SK-N-SH (cell line): Measurements from ENCODE around the gene TMEM169. TPM values are rescaled to one million over a fixed set of nuclear protein-coding genes. Genes with fewer than 3 reads are reported as not detected.

ENCODE experiments used
- CTCF ChIA-PET: fragments of 300-600, 350-600 bp; formaldehyde crosslinking; extraction: SDS; loops from one replicate; lab custom pipeline; 2021; lab: Yijun Ruan, JAX
- POLR2A ChIA-PET: fragments of 350-600 bp; sonication (Branson Sonifier 250); formaldehyde crosslinking; extraction: SDS; loops from one replicate; lab custom pipeline; 2020; ENCODE audit warnings: antibody characterized with exemption, inconsistent platforms; lab: Yijun Ruan, JAX
- DNase-seq: peaks from one replicate; pipeline ENCODE4 v3.0.0; 2012
- H2AFZ ChIP-seq: fragments of 200-600 bp; sonication (generic); 2 replicates; pipeline ENCODE4 v1.8.1; 2016; ENCODE audit warnings: antibody characterized with exemption, mild to moderate bottlenecking, low read depth
- H3F3A ChIP-seq: fragments of 200-600 bp; sonication (generic); replicated peaks from 2 replicates; pipeline ENCODE3; 2016; ENCODE audit warnings: antibody characterized with exemption, mild to moderate bottlenecking; ENCODE audit not compliant: insufficient read depth
- H3K27ac ChIP-seq, 2 experiments: fragments of 200-500 bp in 1 of 2; fragments of 200-600 bp in 1 of 2; sonication (Bioruptor generic) in 1 of 2; sonication (generic), shearing (Covaris generic) in 1 of 2; 2 replicates each; pipeline versions ENCODE4 v1.5.1 to v1.6.1; 2014 to 2016; ENCODE audit warnings: low read depth in 2 of 2, inconsistent platforms in 1 of 2, low read length in 1 of 2, mild to moderate bottlenecking in 1 of 2, mixed read lengths in 1 of 2
- H3K27me3 ChIP-seq: fragments of 200-600 bp; sonication (generic), shearing (Covaris generic); 2 replicates; pipeline ENCODE4 v1.6.1; 2016; ENCODE audit warnings: mixed run types; ENCODE audit not compliant: insufficient read depth
- H3K36me3 ChIP-seq, 2 experiments: fragments of 200-500 bp in 1 of 2; fragments of 200-600 bp in 1 of 2; sonication (Bioruptor generic) in 1 of 2; sonication (generic) in 1 of 2; replicated peaks in 1 of 2; 2 replicates each; pipeline versions ENCODE3 to v1.5.1; 2014 to 2016; ENCODE audit warnings: low read length in 1 of 2, mild to moderate bottlenecking in 1 of 2; ENCODE audit not compliant: insufficient read depth in 2 of 2, control insufficient read depth in 1 of 2
- H3K4me1 ChIP-seq, 2 experiments: fragments of 200-500 bp in 1 of 2; fragments of 200-600 bp in 1 of 2; sonication (Bioruptor generic) in 1 of 2; sonication (generic), shearing (Covaris generic) in 1 of 2; 2 replicates each; pipeline versions ENCODE4 v1.5.1 to v1.6.1; 2014 to 2016; ENCODE audit warnings: low read depth in 1 of 2, low read length in 1 of 2, mixed run types in 1 of 2; ENCODE audit not compliant: insufficient read depth in 2 of 2, control insufficient read depth in 1 of 2
- H3K4me2 ChIP-seq: fragments of 200-600 bp; sonication (generic), shearing (Covaris generic); 2 replicates; pipeline ENCODE4 v1.6.1; 2017; ENCODE audit warnings: mixed run types
- H3K4me3 ChIP-seq, 2 experiments: fragments of 200-500 bp in 1 of 2; fragments of 200-600 bp in 1 of 2; sonication (Bioruptor generic) in 1 of 2; sonication (generic), shearing (Covaris generic) in 1 of 2; 2 replicates each; pipeline versions ENCODE4 v1.5.1 to v1.8.1; 2014 to 2016; ENCODE audit warnings: low read depth in 2 of 2, inconsistent platforms in 1 of 2, low read length in 1 of 2, mild to moderate bottlenecking in 1 of 2, mixed read lengths in 1 of 2, moderate library complexity in 1 of 2
- H3K79me2 ChIP-seq: fragments of 200-600 bp; sonication (generic); 2 replicates; pipeline ENCODE4 v1.8.1; 2017; ENCODE audit warnings: mild to moderate bottlenecking; ENCODE audit not compliant: insufficient read depth
- H3K9ac ChIP-seq: fragments of 200-600 bp; sonication (generic); 2 replicates; pipeline ENCODE4 v1.6.1; 2017; ENCODE audit warnings: mixed run types
- H3K9me2 ChIP-seq: fragments of 200-600 bp; sonication (generic); 2 replicates; pipeline ENCODE4 v1.6.1; 2017; ENCODE audit warnings: mixed run types
- H3K9me3 ChIP-seq: fragments of 200-600 bp; sonication (generic); 2 replicates; pipeline ENCODE4 v1.6.1; 2017; ENCODE audit warnings: mixed run types, mild to moderate bottlenecking, moderate library complexity
- H4K20me1 ChIP-seq: fragments of 200-600 bp; sonication (generic); 2 replicates; pipeline ENCODE4 v1.6.1; 2017; ENCODE audit warnings: mild to moderate bottlenecking, mixed run types; ENCODE audit not compliant: insufficient read depth
- CHD2 ChIP-seq: fragments of 150-350 bp; IDR thresholded peaks from 2 replicates; pipeline ENCODE4 v1.6.1; 2018; ENCODE audit warnings: low read length; ENCODE audit not compliant: partially characterized antibody
- FOXJ3 ChIP-seq: sonication (generic); formaldehyde crosslinking; IDR thresholded peaks from 2 replicates; pipeline ENCODE4 v1.5.1; 2020; ENCODE audit warnings: mild to moderate bottlenecking, missing genetic modification reagents
- MXI1 ChIP-seq: IDR thresholded peaks from 2 replicates; pipeline ENCODE4 v1.6.1; 2012; ENCODE audit warnings: mild to moderate bottlenecking, low read depth, low read length, improper control_type of control experiment
- REST ChIP-seq: IDR thresholded peaks from 2 replicates; pipeline ENCODE4 v1.6.1; 2012; ENCODE audit warnings: mild to moderate bottlenecking, low read depth, low read length, moderate library complexity
- RXRA ChIP-seq: IDR thresholded peaks from 2 replicates; pipeline ENCODE4 v1.4.0; 2012; ENCODE audit warnings: low read depth, mild to moderate bottlenecking, borderline replicate concordance
- WGBS: methylation state at CpG from one replicate; pipeline ENCODE4 v1.1.6; 2017; ENCODE audit warnings: low lambda C conversion rate; 5-methylcytosine and 5-hydroxymethylcytosine counted together
- polyA plus RNA-seq, 3 experiments: library from polyadenylated mRNA; depleted of rRNA; stranded (reverse); fragments of >200 nt; gene quantifications; 2 replicates each; pipeline ENCODE4 v1.2.3, GENCODE V29; 2012

Gene TMEM169
- polyA plus RNA-seq, 1 of the 3 experiments (the other 2 are of a cell fraction), result 0.30 TPM

- Histone ChIP-seq H3K36me3 (no peaks in the 10 kb centered on the region), H3K79me2 (peaks cover 8% of the 10 kb centered on the region), H3K9me2 (no peaks in the 10 kb centered on the region), H3K4me3 (peak overlapping the region; percentile 72 to 97; a peak in 3 of 4 replicates), H3K4me1 (peaks cover 0 to 18% of the 10 kb centered on the region in 2 experiments; a peak in 3 of 4 replicates), H3F3A (peaks cover 4% of the 10 kb centered on the region), H3K27ac (peak overlapping the region in 1 of 2 experiments; percentile 88; a peak in 2 of 4 replicates), H3K9me3 (no peaks in the 10 kb centered on the region), H3K9ac (no peak overlapping the region), H3K27me3 (no peaks in the 10 kb centered on the region), H4K20me1 (no peaks in the 10 kb centered on the region), H3K4me2 (peak overlapping the region; percentile 99), H2AFZ (peak overlapping the region; percentile 100; the same call in 1 of the 2 replicates)
- CTCF ChIA-PET, result interaction anchor here (1.1 to 3.7 kb wide), 4 partner anchors 27 to 152 kb away, joined by 3 to 14 read pairs (median 4); no protein-coding TSS in a partner anchor
- POLR2A ChIA-PET, result interaction anchor here (3.2 kb wide), 1 partner anchor 27 kb away, joined by 17 read pairs; the partner anchor contains the start of gene XRCC5
- TF ChIP-seq RXRA (no peak), REST (peak; percentile 78)
- peak; percentile 62 for DNase-seq
- 40% methylated on average over 3 of the region's 3 CpGs for WGBS
Measured at GRCh38 chr2:216082805-216083204, 1.1 kb downstream of the TMEM169 start.

- H3F3A ChIP-seq, result no peaks in the 10 kb centered on the region
- H2AFZ ChIP-seq, result no peak overlapping the region
- H3K27me3 ChIP-seq, result no peaks in the 10 kb centered on the region
- no peak for TF ChIP-seq FOXJ3 (CRISPR knock-in tag)
- TF ChIP-seq MXI1, result peak; percentile 22; the same call in 1 of the 2 replicates
- peak; percentile 29 for TF ChIP-seq CHD2
- no peak for TF ChIP-seq RXRA
- no peak overlapping the region for H3K4me2 ChIP-seq
- H3K9me3 ChIP-seq, result no peaks in the 10 kb centered on the region
- peak; percentile 57 for DNase-seq
- no peak overlapping the region for H3K9ac ChIP-seq
- peaks cover 0 to 18% of the 10 kb centered on the region in 2 experiments; a peak in 3 of 4 replicates for H3K4me1 ChIP-seq
- peak overlapping the region in 1 of 2 experiments; percentile 54; a peak in 2 of 4 replicates for H3K27ac ChIP-seq
- POLR2A ChIA-PET, result interaction anchor here (1.2 to 3.2 kb wide), 2 partner anchors 24 to 26 kb away, joined by 4 to 17 read pairs; partner anchors contain the start of gene XRCC5
- 77% methylated on average over 11 of the region's 11 CpGs for WGBS
- CTCF ChIA-PET, result interaction anchor here (1.1 to 3.7 kb wide), 6 partner anchors 13 to 153 kb away, joined by 3 to 14 read pairs (median 4); no protein-coding TSS in a partner anchor
- H3K79me2 ChIP-seq, result peaks cover 8% of the 10 kb centered on the region
- H4K20me1 ChIP-seq, result no peaks in the 10 kb centered on the region
- no peak overlapping the region for H3K4me3 ChIP-seq
- H3K36me3 ChIP-seq, result no peaks in the 10 kb centered on the region
- no peaks in the 10 kb centered on the region for H3K9me2 ChIP-seq
Measured at GRCh38 chr2:216083464-216084281, 2.0 kb downstream of the TMEM169 start.
